Measurements from ENCODE around the gene AMN1.

DNA sequence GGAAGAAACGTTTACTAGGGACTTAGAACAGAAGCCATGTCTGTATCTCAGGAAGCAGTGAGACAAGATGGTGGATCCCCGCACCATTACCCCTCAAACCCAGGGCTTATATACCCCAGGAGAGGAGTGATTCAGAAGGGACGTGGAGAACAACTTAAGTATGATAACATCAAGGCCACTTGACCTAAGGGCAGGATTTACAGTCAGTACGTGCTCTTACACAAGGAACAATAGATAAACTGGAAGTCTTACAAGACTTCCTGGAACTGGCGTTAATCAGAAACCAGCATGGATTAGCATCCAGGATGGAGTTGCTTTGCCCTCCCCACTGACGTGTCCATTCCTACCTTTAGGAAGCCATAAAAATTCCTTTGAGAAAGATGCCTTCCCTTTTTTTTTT is 77.9 kb downstream of the AMN1 start:
- no peak for TF ChIP-seq POLR2A (IDR thresholded peaks at IDR 0.05; ENCODE audit: low read depth, low read length)
- no peak for TF ChIP-seq TAF1 (IDR thresholded peaks at IDR 0.05; ENCODE audit: borderline replicate concordance, low read depth, low read length)

Measured in GM12892 (cell line).